GM12878 (cell line): ENCODE measurements around the gene ERN2.

Source experiments
- CEBPZ ChIP-seq: fragments of 150-350 bp; IDR thresholded peaks from 2 replicates; pipeline ENCODE4 v1.6.1; 2016; ENCODE audit warnings: low read depth, low read length
- CTCF ChIP-seq, 3 experiments: IDR thresholded peaks in 2 of 3; conservative IDR thresholded peaks in 1 of 3; 2 replicates each; pipeline ENCODE4 v1.5.1; 2011; ENCODE audit warnings: low read depth in 3 of 3, low read length in 3 of 3, mild to moderate bottlenecking in 3 of 3, control low read depth in 2 of 3, moderate library complexity in 2 of 3, inconsistent platforms in 1 of 3, mixed read lengths in 1 of 3; ENCODE audit not compliant: control insufficient read depth in 2 of 3, insufficient read depth in 1 of 3; ENCODE audit errors: extremely low read depth in 1 of 3
- EZH2 ChIP-seq: IDR thresholded peaks from 2 replicates; pipeline ENCODE4 v1.6.1; 2012; ENCODE audit warnings: low read depth, mild to moderate bottlenecking, control low read depth, inconsistent platforms, low read length, borderline replicate concordance; ENCODE audit not compliant: control insufficient read depth
- POLR2A ChIP-seq: IDR thresholded peaks from 2 replicates; pipeline ENCODE4 v1.6.1; 2011; ENCODE audit warnings: low read depth, mild to moderate bottlenecking, low read length
- POLR2AphosphoS2 ChIP-seq: IDR thresholded peaks from 2 replicates; pipeline ENCODE4 v1.6.1; 2011; ENCODE audit warnings: low read depth, mild to moderate bottlenecking, low read length, improper control_type of control experiment, moderate library complexity
- POLR2AphosphoS5 ChIP-seq: IDR thresholded peaks from 2 replicates; pipeline ENCODE4 v1.6.1; 2011; ENCODE audit warnings: mild to moderate bottlenecking, low read length, inconsistent platforms

- TF ChIP-seq CTCF (IDR thresholded peaks at IDR 0.05 in 2 of 3, conservative IDR thresholded peaks at IDR 0.05 in 1 of 3; ENCODE audit: control insufficient read depth in 2 of 3, extremely low read depth in 1 of 3, insufficient read depth in 1 of 3, low read depth in 3 of 3, low read length in 3 of 3), result no peak
- TF ChIP-seq POLR2AphosphoS5, result no peak
- TF ChIP-seq EZH2, result no peak
- no peak for TF ChIP-seq POLR2A
- TF ChIP-seq POLR2AphosphoS2, result no peak
- no peak for TF ChIP-seq CEBPZ
Measured at GRCh38 chr16:23724785-23725131, 11.7 kb upstream of the ERN2 start.
